HG03442 (cell line): ENCODE results near the gene PNP.
A peak's percentile ranks its signal among the peaks of the same experiment; 100 is the strongest.
"Not testable (repeated sequence)": the region's sequence is repeated elsewhere in the genome, so short reads cannot be mapped to it uniquely, and the experiment has no call there.

Experiments
- ATAC-seq: cut with Tn5 transposase; IDR thresholded peaks from one replicate; pipeline ENCODE4 v1.9.1; 2021; ENCODE audit warnings: mild to moderate bottlenecking, moderate library complexity; ENCODE audit not compliant: unreplicated experiment

PNP gene

GRCh38 chr14:20469242-20469889 is at the start of gene PNP:
Gene PNP, plus strand, starts transcription at chr14:20469406. Its CDS starts 119 bp downstream, at chr14:20469525.
- ATAC-seq, result peak; percentile 96

- no peak for ATAC-seq
Measured at GRCh38 chr14:20419419-20419818, 49.8 kb upstream of the PNP start.

- no peak for ATAC-seq
Measured at GRCh38 chr14:20421267-20421666, 47.9 kb upstream of the PNP start.

- ATAC-seq, result no peak
Measured at GRCh38 chr14:20422886-20423285, 46.3 kb upstream of the PNP start.

- no peak for ATAC-seq
Measured at GRCh38 chr14:20424851-20425250, 44.4 kb upstream of the PNP start.

GRCh38 chr14:20427231-20428009 is 41.8 kb upstream of the PNP start:
- peak; percentile 71 for ATAC-seq

- peak; percentile 22 for ATAC-seq
Measured at GRCh38 chr14:20428010-20428365, 41.2 kb upstream of the PNP start.

- ATAC-seq, result no peak
Measured at GRCh38 chr14:20428802-20429201, 40.4 kb upstream of the PNP start.

GRCh38 chr14:20429801-20430669 is 39.2 kb upstream of the PNP start:
- no peak for ATAC-seq

- no peak for ATAC-seq
Measured at GRCh38 chr14:20434701-20435581, 34.3 kb upstream of the PNP start.

- ATAC-seq, result no peak
Measured at GRCh38 chr14:20435582-20436362, 33.4 kb upstream of the PNP start, which contains the start of gene KLHL33. Gene KLHL33, minus strand, starts transcription at chr14:20436166. Its CDS starts 355 bp downstream, at chr14:20435811.

- ATAC-seq, result no peak
Measured at GRCh38 chr14:20436363-20436755, 32.8 kb upstream of the PNP start.

- ATAC-seq, result no peak
Measured at GRCh38 chr14:20438664-20439063, 30.5 kb upstream of the PNP start.

- ATAC-seq, result no peak
Measured at GRCh38 chr14:20440465-20440864, 28.7 kb upstream of the PNP start.

- peak; percentile 87 for ATAC-seq
Measured at GRCh38 chr14:20440882-20441281, 28.3 kb upstream of the PNP start.

- no peak for ATAC-seq
Measured at GRCh38 chr14:20441461-20441860, 27.7 kb upstream of the PNP start.

- ATAC-seq, result not testable (repeated sequence)
Measured at GRCh38 chr14:20443650-20444049, 25.6 kb upstream of the PNP start.

GRCh38 chr14:20446889-20447288 is 22.3 kb upstream of the PNP start:
- no peak for ATAC-seq

GRCh38 chr14:20452831-20453230 is 16.4 kb upstream of the PNP start:
- not testable (repeated sequence) for ATAC-seq
